ENCODE data around the gene GBP3. TPM values are rescaled to one million over a fixed set of nuclear protein-coding genes. Genes with fewer than 3 reads are reported as not detected.

Gene GBP3
- total and polyA plus RNA-seq, 3 donors from 2014 or later: 5.3 to 11.2 (median 7.1) TPM

GRCh38 chr1:88961647-88962275, 60.9 kb downstream of the GBP3 start:
- H3K27me3 ChIP-seq: no peaks in the 10 kb centered on the region
- TF ChIP-seq CTCF (IDR thresholded peaks at IDR 0.05) (no peak), POLR2A (IDR thresholded peaks at IDR 0.05) (no peak)
- H3K9me3 ChIP-seq: no peaks in the 10 kb centered on the region
- H3K4me3 ChIP-seq: no peak overlapping the region
- intact Hi-C loops (cut with DNase I; ENCODE audit: low total_unique reads): no loop called here
- DNase-seq: no peak
- no peaks in the 10 kb centered on the region for H3K4me1 ChIP-seq
- H3K27ac ChIP-seq: no peak overlapping the region
- no peaks in the 10 kb centered on the region for H3K36me3 ChIP-seq (ENCODE audit: low read depth, missing control alignments)

GRCh38 chr1:88961081-88961480, 61.6 kb downstream of the GBP3 start:
- no peak for DNase-seq
- Histone ChIP-seq H3K9me3 (no peaks in the 10 kb centered on the region), H3K27me3 (no peaks in the 10 kb centered on the region), H3K4me1 (no peaks in the 10 kb centered on the region), H3K4me3 (no peak overlapping the region), H3K27ac (no peak overlapping the region), H3K36me3 (ENCODE audit: low read depth, missing control alignments) (no peaks in the 10 kb centered on the region)
- 53 to 55% methylated on average over 1 of the region's 1 CpG for WGBS, 2 donors
- intact Hi-C loops (cut with DNase I; ENCODE audit: low total_unique reads): no loop called here
- TF ChIP-seq POLR2A (IDR thresholded peaks at IDR 0.05): no peak
- no peak for TF ChIP-seq CTCF (IDR thresholded peaks at IDR 0.05)

Small RNA genes within 50 kb of the gene (small RNA-seq; reads per million reads assigned to genes)
- 0 reads per million in 2 donors for gene RF00019

Other genes with a start within 250 kb of the GBP3 start
- 10 to 100 TPM; 30.1 to 32.5 TPM for gene GTF2B, start 131.3 kb downstream of the GBP3 start, total RNA-seq
- 25.1 TPM for gene GTF2B, start 131.3 kb downstream of the GBP3 start, polyA plus RNA-seq (ENCODE audit: insufficient read depth, low read depth, low replicate concordance)
- 10 to 100 TPM; 33.6 to 35.2 TPM for gene KYAT3, start 30.2 kb downstream of the GBP3 start, total RNA-seq
- gene KYAT3, start 30.2 kb downstream of the GBP3 start, polyA plus RNA-seq (ENCODE audit: insufficient read depth, low read depth, low replicate concordance): 10.4 TPM
- 10 to 100 TPM; 27.8 to 38.7 TPM for gene RBMXL1, start 30.2 kb downstream of the GBP3 start, total RNA-seq
- gene RBMXL1, start 30.2 kb downstream of the GBP3 start, polyA plus RNA-seq (ENCODE audit: insufficient read depth, low read depth, low replicate concordance): 15.6 TPM
- 10 to 100 TPM; 11.3 to 19.1 TPM for gene GBP1, start 42.3 kb upstream of the GBP3 start, total RNA-seq
- 21.5 TPM for gene GBP1, start 42.3 kb upstream of the GBP3 start, polyA plus RNA-seq (ENCODE audit: insufficient read depth, low read depth, low replicate concordance)
- 10 to 100 TPM; 35.2 to 41.3 TPM for gene GBP2, start 103.2 kb upstream of the GBP3 start, total RNA-seq
- gene GBP2, start 103.2 kb upstream of the GBP3 start, polyA plus RNA-seq (ENCODE audit: insufficient read depth, low read depth, low replicate concordance): 39.5 TPM
- not detected for gene GBP7, start 153.1 kb upstream of the GBP3 start, total RNA-seq
- gene GBP7, start 153.1 kb upstream of the GBP3 start, polyA plus RNA-seq (ENCODE audit: insufficient read depth, low read depth, low replicate concordance): 0.12 TPM
- 1 to 10 TPM; 2.2 to 5.7 TPM for gene GBP4, start 176.1 kb upstream of the GBP3 start, total RNA-seq
- 12.3 TPM for gene GBP4, start 176.1 kb upstream of the GBP3 start, polyA plus RNA-seq (ENCODE audit: insufficient read depth, low read depth, low replicate concordance)
- 1 to 10 TPM; 5.6 to 8.6 TPM for gene GBP5, start 250.0 kb upstream of the GBP3 start, total RNA-seq
- gene GBP5, start 250.0 kb upstream of the GBP3 start, polyA plus RNA-seq (ENCODE audit: insufficient read depth, low read depth, low replicate concordance): 12.0 TPM

Measured in testis (tissue), 3 donors.